H54 (cell line): Measurements from ENCODE around the gene GAS2.

Experiments used
- DNase-seq: peaks from one replicate; pipeline ENCODE4 v3.0.0; 2011; ENCODE audit warnings: low spot score, mixed read lengths; ENCODE audit not compliant: insufficient read length
- FAIRE-seq: peaks from 3 replicates; lab custom pipeline; 2011; peaks lifted over from hg19 to GRCh38; lab: Jason Lieb, UNC
- POLR2A ChIP-seq: IDR thresholded peaks from 2 replicates; pipeline ENCODE4 v1.6.1; 2011; ENCODE audit warnings: low read depth, mild to moderate bottlenecking, low read length

GAS2 gene

GRCh38 chr11:22657101-22657694, 9.2 kb upstream of the GAS2 start:
- TF ChIP-seq POLR2A = no peak
- DNase-seq (no peak), FAIRE-seq (no peak)

- DNase-seq = no peak
- TF ChIP-seq POLR2A = no peak
- FAIRE-seq = no peak
These were observed 6.6 kb upstream of the GAS2 start for GRCh38 chr11:22659783-22660182.

- no peak for DNase-seq
- no peak for FAIRE-seq
- no peak for TF ChIP-seq POLR2A
These were observed 453 bp downstream of the GAS2 start for GRCh38 chr11:22666688-22667439.

GRCh38 chr11:22668005-22668796, 1.8 kb downstream of the GAS2 start:
- FAIRE-seq (no peak), DNase-seq (no peak)
- no peak for TF ChIP-seq POLR2A

DNA sequence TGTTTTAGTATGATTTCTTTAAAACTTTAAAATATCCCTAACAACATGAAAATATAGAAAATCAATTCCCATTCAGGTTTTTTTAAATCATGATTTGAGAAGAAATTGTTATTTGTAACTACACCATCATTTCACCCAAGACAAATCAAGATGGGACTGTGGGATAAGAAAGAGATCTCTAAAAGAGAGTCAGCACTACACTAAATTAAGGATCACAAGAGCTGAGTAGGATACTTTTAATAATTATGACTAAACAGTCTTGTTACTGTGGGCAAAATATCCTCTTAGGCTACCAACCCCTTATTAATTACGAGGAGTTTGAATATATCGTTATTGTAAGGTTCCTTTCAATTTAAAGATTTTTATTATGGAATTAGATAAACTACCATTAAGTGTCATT, 3.0 kb downstream of the GAS2 start:
- no peak for DNase-seq
- no peak for FAIRE-seq
- no peak for TF ChIP-seq POLR2A

GRCh38 chr11:22670830-22671229, 4.4 kb downstream of the GAS2 start:
- DNase-seq (no peak), FAIRE-seq (no peak)
- TF ChIP-seq POLR2A = no peak

- DNase-seq (no peak), FAIRE-seq (no peak)
- TF ChIP-seq POLR2A = no peak
These were observed 5.3 kb downstream of the GAS2 start for GRCh38 chr11:22671751-22672150.

DNA sequence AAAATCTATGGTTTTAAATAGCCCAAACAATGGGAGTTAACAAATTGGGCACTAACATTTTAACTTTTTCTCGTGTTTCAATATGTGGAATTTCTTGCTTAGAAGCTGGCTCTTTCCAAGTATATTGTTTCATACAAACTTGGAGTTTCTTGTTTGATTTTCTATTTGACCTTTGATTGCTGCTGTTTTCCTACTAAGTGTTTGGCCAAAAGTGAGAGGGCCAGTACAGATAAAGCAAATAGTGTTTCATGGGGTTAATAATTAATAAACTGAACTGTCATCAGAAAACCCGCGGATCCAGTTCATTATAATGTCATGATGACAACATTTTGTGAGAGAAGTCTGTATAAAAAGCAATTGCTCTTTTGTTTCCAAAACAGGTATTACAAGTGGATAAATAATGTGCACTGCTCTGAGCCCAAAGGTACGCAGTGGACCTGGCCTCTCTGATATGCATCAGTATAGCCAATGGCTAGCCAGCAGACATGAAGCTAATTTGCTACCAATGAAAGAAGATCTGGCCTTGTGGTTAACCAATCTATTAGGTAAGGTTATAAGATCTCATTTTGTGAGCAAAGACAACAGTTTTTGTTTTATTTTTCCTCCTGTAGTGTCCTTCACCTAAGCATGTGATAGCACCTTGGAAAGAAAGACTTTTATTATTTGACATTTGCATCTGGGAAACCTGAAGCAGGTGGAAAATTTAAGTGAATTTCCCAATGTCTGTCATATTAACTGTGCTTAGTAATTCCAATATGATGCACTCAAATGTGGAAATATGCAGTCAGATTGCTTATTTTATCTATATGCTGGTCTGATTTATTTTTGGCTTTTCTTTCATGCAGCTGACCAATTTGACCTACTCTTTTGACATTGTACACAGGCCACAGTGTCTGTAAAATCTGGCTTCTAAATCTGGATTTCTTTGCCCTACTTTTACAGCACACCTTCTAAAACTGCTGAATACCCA, 8.3 kb downstream of the GAS2 start:
- DNase-seq = no peak
- no peak for TF ChIP-seq POLR2A
- FAIRE-seq = no peak

GRCh38 chr11:22677153-22677903, 10.9 kb downstream of the GAS2 start:
- no peak for FAIRE-seq
- TF ChIP-seq POLR2A = no peak
- DNase-seq = no peak

DNA sequence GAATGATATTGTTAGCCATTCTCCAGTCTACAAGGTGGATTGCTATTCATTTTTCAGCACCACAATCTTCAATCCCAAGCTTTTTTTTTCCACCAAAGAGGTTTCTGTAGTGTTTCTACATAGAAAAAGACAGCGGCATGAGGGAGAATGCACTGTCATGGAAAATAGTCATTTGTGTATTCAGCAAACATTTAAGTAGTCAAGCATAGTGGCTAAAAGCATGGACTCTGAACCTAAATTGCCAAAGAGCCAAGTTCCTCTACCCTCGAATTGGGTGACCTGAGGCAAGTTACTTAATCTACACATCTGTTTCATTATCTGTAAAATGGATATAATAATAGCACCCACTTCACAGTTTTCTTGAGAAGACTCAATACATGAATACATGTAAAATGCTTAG, 14.2 kb downstream of the GAS2 start:
- no peak for FAIRE-seq

GRCh38 chr11:22681281-22681812, 14.9 kb downstream of the GAS2 start:
- FAIRE-seq = no peak
- TF ChIP-seq POLR2A = no peak
- no peak for DNase-seq

More for the DNA sequence above, 14.2 kb downstream of the GAS2 start:
- no peak for DNase-seq
- no peak for TF ChIP-seq POLR2A

DNA sequence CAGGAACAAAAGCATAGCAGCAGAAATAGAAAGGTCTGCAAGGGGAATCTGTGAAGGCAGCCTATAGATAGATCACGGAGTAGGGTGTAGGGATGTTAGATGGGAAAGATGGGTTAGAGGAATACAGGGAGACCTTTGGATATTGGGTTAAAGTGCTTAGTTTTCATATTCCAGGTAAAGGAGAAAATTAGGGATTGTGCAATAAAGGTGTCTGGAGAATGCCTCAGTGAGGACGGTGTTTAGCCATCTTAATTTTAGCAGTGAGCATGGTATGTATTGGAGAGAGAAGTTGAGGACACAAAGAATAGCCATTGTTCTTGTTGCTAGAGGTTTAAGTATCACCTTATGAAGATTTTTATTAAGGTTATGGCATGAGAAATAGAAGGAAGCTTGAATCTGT, 17.7 kb downstream of the GAS2 start:
- TF ChIP-seq POLR2A = no peak
- no peak for FAIRE-seq
- no peak for DNase-seq
